GM21360 (cell line): ENCODE measurements around the gene NSD2.

Source experiments
- ATAC-seq: cut with Tn5 transposase; IDR thresholded peaks from one replicate; pipeline ENCODE4 v1.9.1; 2021; ENCODE audit warnings: mild to moderate bottlenecking, moderate library complexity; ENCODE audit not compliant: unreplicated experiment

NSD2 gene

GRCh38 chr4:1862961-1863296, 8.3 kb upstream of the NSD2 start:
- no peak for ATAC-seq

- no peak for ATAC-seq
These were observed 7.7 kb upstream of the NSD2 start for GRCh38 chr4:1863297-1864033.

- no peak for ATAC-seq
These were observed 6.9 kb upstream of the NSD2 start for GRCh38 chr4:1864076-1865008.

- ATAC-seq, result no peak
These were observed 5.0 kb upstream of the NSD2 start for GRCh38 chr4:1866189-1866661.

GRCh38 chr4:1868293-1868692, 2.9 kb upstream of the NSD2 start:
- no peak for ATAC-seq

- ATAC-seq, result no peak
These were observed 2.3 kb upstream of the NSD2 start for GRCh38 chr4:1868912-1869311.

- ATAC-seq, result peak; percentile 9
These were observed 1.5 kb upstream of the NSD2 start for GRCh38 chr4:1869530-1870327.

- peak; percentile 46 for ATAC-seq
These were observed 940 bp upstream of the NSD2 start for GRCh38 chr4:1870328-1870577.

- peak; percentile 8 for ATAC-seq
These were observed 353 bp downstream of the NSD2 start for GRCh38 chr4:1871471-1872021.

GRCh38 chr4:1872870-1873269, 1.7 kb downstream of the NSD2 start:
- no peak for ATAC-seq

GRCh38 chr4:1873291-1873690, 2.1 kb downstream of the NSD2 start:
- ATAC-seq, result no peak

GRCh38 chr4:1873776-1874175, 2.6 kb downstream of the NSD2 start:
- no peak for ATAC-seq

- ATAC-seq, result no peak
These were observed 3.0 kb downstream of the NSD2 start for GRCh38 chr4:1874201-1874600.

- ATAC-seq, result no peak
These were observed 8.3 kb downstream of the NSD2 start for GRCh38 chr4:1879485-1879884.

GRCh38 chr4:1880332-1880731, 9.1 kb downstream of the NSD2 start:
- no peak for ATAC-seq

- ATAC-seq, result no peak
These were observed 11.7 kb downstream of the NSD2 start for GRCh38 chr4:1882850-1883271.

- no peak for ATAC-seq
These were observed 12.4 kb downstream of the NSD2 start for GRCh38 chr4:1883583-1883982.

GRCh38 chr4:1885414-1885813, 14.2 kb downstream of the NSD2 start:
- ATAC-seq, result no peak

GRCh38 chr4:1887052-1887451, 15.9 kb downstream of the NSD2 start:
- no peak for ATAC-seq

- no peak for ATAC-seq
These were observed 19.9 kb downstream of the NSD2 start for GRCh38 chr4:1890979-1891570.
